NCI-H2081 treated with DMSO at 0.1 percent for 48 hours (cell line): Measurements from ENCODE around the gene MAPK11.
"Not testable (repeated sequence)": the region's sequence is repeated elsewhere in the genome, so short reads cannot be mapped to it uniquely, and the experiment has no call there.

Experiments
- DNase-seq: peaks from one replicate; lab custom pipeline; 2025; lab: John Stamatoyannopoulos, UW

Gene MAPK11

GRCh38 chr22:50276143-50276542 lies 6.0 kb upstream of the MAPK11 start:
- DNase-seq = no peak

DNA sequence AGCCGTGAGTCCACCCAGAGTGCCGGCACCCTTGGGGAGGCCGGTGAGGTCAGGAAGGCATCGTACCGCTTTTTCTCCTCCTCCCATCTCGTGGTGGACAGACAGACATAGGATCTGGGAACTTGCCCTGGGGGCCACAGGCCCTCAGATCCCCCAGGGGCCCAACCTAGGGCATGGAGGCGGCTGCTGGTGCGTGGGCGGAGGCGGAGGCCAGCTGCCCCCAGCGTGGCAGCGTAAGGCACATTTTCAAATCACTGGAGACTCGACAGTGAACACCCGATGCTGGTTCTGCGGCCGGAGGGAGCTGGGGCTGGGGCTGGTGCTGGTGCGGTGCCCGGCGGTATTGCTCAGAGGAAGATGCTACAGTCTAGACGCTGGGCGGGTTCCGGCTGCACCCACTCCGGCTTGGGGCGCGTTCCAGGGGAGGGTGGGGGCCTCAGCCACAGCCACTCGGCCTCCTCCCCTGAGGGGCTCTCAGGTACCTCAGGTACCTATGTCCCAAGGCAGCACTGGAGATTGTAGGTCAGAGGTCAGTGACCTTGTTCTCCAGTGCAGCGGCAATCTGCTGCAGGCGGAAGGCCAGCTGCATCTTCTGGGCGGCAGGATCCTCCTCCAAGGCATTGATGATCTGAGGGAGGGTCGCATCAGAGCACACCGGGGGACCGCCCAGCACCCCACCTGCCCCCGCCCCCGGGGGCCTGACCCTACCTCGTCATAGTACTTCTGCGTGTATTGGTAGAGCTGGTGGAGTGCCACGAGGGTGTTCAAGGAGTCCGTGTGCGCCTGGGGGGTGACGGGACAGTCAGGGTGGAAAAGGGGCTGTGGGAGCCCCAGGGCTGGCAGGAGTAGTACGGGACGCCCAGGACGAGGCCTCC lies 5.2 kb upstream of the MAPK11 start:
- no peak for DNase-seq

- DNase-seq = no peak
These were observed 4.6 kb upstream of the MAPK11 start for GRCh38 chr22:50274771-50275170.

GRCh38 chr22:50274311-50274710 lies 4.1 kb upstream of the MAPK11 start:
- no peak for DNase-seq

- not testable (repeated sequence) for DNase-seq
These were observed 3.6 kb upstream of the MAPK11 start for GRCh38 chr22:50273781-50274180.

- DNase-seq = not testable (repeated sequence)
These were observed 3.2 kb upstream of the MAPK11 start for GRCh38 chr22:50273352-50273751.

DNA sequence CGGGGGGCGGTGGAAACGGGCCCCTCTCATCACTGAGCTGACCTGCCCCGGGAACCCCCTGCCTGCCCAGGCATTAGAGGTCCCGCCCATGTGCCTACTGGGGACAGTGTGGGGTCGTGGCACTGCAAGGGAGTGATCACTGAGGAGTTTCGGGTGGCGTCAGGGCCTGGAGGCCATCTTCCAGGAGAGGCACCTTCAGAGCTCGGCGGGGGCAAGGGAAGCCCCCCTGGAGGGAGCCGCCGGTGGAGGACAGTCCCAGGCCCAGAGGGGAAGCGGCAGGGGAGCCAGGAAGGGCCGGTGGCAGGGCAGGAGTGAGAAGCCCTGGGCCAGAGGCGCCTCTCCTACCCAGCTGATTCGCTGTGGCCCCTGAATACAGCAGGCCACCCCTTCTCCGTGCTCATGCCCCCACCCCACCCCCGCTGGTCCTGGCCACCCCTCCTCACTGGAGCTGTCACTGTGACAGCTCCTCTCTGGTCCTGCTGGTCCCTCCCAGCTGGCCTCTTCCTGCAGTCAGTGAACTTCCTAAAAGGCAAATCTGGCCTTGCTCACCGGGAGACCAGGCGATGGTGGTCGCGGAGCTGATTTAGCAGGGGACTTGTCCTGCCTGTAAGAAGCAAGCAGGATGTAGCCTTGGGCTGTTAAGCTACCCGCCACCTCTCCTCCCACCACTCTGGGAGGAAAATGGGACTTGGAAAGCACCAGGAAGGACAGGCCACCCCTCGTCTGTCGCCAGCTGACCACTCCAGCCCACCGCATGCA lies 2.0 kb upstream of the MAPK11 start:
- no peak for DNase-seq

GRCh38 chr22:50271519-50271970 lies 1.4 kb upstream of the MAPK11 start:
- DNase-seq = no peak

DNA sequence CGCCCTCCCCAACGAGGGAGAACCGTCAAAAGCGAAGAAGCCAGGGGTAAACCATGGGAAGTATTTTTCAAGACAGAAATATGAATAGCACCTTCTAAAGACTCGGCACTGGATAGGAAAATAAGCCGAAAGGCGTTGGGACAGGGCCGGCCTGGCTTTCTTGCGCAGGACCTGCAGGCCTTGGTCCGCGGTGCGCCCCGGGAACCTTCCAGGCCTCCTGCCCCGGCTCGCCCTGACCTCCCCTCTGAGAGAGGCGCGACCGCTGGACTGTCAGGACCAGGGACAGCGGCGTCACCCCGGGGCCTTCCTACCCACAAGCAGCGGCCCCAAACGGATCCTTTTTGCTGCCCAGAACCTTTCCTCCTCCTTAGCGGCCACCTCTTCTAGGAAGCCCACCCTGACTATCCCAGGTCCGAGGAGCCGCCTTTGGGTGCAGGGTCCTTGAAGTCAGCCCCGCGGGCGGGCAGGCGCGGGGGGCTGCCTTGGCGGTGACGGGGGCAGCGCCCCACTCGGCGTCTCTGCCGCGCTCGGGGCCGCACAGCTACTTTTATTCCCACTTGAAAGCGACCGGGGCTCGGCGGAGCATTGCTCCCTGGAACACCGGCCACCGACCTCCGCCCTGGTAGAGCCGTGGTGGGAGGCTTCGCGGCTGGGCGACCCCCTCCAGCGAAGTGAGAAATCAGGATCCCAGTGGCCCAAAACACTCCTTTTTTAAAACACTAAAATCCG lies 650 bp upstream of the MAPK11 start:
- DNase-seq = no peak

DNA sequence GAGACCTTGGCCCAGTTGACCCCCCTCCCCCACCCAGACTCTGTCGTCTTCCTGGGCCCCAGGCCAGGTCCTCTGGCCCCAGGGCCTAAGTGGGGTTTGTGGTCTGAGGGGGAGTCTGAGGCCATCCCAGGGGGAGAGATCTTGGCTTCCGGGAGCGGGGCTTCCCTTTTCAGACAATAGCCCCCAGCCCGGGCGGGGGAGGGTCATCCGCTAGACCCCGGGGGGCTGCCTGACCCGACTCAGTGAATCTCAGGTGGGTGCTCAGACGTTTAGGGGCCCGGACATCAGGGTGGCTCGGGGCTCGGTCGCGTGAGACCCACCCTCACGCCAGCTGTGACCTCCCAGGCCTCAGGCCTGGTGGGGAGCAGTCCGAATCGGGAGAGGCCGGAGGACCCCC lies 609 bp downstream of the MAPK11 start:
- DNase-seq = no peak

DNA sequence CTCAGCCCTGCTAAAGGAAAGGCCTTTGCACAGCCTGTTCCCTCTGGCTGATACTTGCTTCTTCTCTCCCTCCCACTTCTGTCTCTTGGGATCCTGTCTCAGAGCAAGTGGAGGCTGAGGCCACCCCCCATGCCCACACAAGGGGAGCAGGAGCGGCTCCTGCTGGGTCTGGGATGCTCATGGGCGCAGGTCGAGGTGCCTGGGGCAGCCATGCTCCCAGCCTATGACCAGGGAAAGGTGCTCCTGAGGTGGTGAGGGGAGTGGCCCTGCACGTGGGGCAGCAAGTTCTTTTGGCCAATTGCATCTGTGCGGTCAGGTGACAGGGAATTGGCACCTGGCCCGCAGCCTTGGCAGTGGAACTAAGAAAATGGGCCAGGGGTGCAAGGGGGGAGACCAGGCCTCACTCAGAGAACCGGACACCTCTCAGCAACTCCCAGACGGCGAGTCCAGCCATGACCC lies 1.5 kb downstream of the MAPK11 start:
- DNase-seq = no peak

GRCh38 chr22:50267591-50268390 lies 2.4 kb downstream of the MAPK11 start:
- no peak for DNase-seq

DNA sequence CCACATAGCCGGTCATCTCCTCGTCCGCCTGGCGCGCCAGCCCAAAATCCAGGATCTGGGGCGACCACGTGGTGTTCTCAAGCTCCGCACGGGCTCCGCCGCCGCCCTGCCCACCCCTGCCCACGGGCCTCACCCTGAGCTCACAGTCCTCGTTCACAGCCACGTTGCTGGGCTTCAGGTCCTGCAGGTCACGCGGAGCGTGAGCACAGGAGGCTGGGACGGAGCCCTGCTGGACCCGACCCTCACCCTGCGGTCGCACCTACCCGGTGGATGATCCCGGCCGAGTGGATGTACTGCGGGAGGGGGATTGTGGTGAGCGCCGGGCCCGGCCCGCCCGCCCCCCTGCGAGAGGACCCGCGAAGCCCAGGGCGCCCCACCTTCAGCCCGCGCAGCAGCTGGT lies 3.2 kb downstream of the MAPK11 start:
- no peak for DNase-seq

DNA sequence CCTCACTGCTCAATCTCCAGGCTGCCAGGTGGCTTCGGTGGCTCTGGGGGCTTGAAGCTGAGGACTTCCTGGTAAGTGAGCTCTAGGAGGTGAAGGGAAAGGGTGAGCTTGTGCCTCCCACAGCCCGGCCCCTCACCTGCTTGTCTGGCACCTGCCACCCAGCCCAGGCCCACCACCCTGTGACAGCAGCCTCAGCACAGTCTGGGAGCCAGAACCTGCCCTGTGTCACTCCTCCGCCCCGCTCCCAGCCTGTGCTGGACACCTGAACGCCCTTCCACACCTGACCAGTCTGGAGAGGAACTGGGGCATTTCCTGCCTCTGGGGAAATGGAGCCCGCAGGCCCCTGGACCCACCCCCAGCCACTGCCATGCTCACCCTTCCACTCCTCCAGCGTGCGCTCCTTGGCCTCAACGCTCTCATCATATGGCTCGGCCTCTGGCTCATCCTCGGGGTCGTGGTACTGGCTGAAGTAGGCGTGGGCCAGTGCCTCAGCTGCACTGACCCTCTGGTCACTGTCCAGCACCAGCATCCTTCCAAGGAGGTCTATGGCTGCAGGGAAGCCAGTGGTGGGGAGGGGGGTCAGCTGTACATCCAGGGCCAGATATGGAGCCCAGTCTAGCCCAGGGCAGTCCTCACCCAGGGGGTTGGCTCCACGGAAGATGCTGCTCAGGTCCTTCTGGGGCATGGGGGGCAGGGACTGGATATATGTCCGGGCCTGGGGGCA lies 5.1 kb downstream of the MAPK11 start:
- DNase-seq = no peak

GRCh38 chr22:50264104-50264745 lies 6.0 kb downstream of the MAPK11 start:
- no peak for DNase-seq

GRCh38 chr22:50262973-50263617 lies 7.1 kb downstream of the MAPK11 start:
- no peak for DNase-seq

DNA sequence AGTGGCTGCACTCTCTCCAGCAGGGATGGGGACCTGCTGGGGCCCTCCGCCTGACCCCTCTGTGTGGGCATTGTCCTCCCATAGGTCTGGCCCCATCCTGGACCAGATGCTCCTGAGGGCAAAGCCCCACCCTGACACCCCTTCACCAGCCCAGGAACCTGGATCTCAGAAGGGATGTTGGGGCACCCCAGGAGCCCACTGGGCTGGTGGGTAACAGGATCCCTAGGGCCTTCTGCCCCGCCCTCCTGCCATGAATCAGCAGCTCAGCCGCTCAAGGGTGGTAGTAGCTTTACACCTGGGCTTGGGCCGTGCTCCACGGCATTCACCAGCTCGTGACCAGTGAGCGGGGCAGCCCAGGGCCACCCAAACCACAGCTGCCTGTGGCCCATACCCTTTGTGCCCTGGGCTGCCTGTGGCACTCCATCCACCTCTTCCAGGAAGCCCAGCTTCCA lies 7.7 kb downstream of the MAPK11 start:
- no peak for DNase-seq

DNA sequence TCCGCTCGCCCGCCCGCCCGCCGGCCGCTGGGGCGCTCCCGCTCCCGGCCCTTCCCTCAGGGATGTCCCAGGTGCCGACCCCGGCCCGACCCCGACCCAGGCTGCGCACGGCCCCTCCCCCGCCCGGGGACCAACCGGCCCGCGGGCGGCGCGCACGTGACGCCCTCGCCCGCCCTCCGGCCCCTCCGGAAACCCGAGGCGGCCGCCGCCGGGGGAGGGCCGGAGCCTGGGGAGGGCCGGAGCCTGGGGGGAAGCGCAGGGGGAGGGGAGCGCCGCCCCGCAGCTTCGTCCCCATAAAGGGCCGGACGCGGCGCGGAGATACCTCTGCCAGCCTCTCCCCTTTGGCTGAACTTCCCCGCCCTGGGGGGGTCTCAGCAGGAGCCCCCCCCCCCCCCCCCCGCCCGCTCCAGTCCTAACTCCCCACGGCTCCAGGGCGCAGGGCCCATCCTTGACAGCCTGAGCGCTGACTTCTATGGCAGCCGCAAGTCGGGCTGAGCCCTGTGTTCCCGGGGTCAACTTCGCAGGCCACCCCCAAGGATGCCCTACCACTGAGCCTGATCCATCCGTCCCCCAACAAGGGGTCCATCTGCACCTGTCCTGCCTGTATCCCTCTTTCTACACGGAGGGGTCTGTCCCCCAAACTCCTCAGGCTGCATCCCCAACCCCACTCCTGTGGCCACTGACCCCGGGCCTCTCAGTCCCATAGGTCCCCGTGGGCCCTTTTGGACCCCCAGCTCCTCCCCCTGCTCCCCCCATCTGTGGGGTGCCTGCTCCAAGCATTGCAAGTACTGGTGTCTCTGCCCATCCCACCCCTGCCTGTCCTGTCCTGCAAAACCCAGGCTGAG lies 8.3 kb downstream of the MAPK11 start, which contains the start of gene MAPK12:
MAPK12 (minus strand) TSS at position 69 of the 845 bp plus-strand sequence. CDS start 174 bp downstream, outside the sequence.
- no peak for DNase-seq
